HAP-1 (cell line): ENCODE results near the gene GIGYF2.
"Not testable (repeated sequence)": the region's sequence is repeated elsewhere in the genome, so short reads cannot be mapped to it uniquely, and the experiment has no call there.

ENCODE experiments used
- DNase-seq, 2 experiments: peaks; one replicate each; pipeline ENCODE4 v3.0.0-alpha.2; 2016 to 2020; ENCODE audit warnings: low spot score in 2 of 2
- H3K27me3 ChIP-seq: fragments of 250-450 bp; sonication (Bioruptor Pico); 2 replicates; pipeline ENCODE4 v1.5.1; 2020; ENCODE audit warnings: low read depth, mild to moderate bottlenecking, moderate library complexity
- H3K36me3 ChIP-seq: fragments of 250-450 bp; sonication (Bioruptor Pico); replicated peaks from 2 replicates; pipeline ENCODE4 v1.5.1; 2020; ENCODE audit warnings: mild to moderate bottlenecking
- H3K4me1 ChIP-seq: fragments of 250-450 bp; sonication (Bioruptor Pico); 2 replicates; pipeline ENCODE4 v1.5.1; 2020; ENCODE audit warnings: mild to moderate bottlenecking
- H3K4me3 ChIP-seq: fragments of 250-450 bp; sonication (Bioruptor Pico); 2 replicates; pipeline ENCODE4 v1.5.1; 2020; ENCODE audit warnings: mild to moderate bottlenecking, moderate library complexity
- H3K9me3 ChIP-seq: fragments of 250-450 bp; sonication (Bioruptor Pico); 2 replicates; pipeline ENCODE4 v1.5.1; 2020; ENCODE audit warnings: mild to moderate bottlenecking, moderate library complexity
- in situ Hi-C: fragments of 300-500 bp; cut with MboI; formaldehyde crosslinking; loops from 3 replicates; pipeline ENCODE4 v1.14.3; 2020; ENCODE audit warnings: low sequenced_read_pairs, inconsistent platforms, mixed read lengths

GIGYF2 gene

GRCh38 chr2:232901736-232902578 is 204.8 kb downstream of the GIGYF2 start:
- Histone ChIP-seq H3K36me3 (no peaks in the 10 kb centered on the region), H3K9me3 (no peaks in the 10 kb centered on the region), H3K4me3 (no peak overlapping the region), H3K27me3 (no peaks in the 10 kb centered on the region), H3K4me1 (no peaks in the 10 kb centered on the region)
- DNase-seq = no peak
- in situ Hi-C loops = no loop called here

- no peaks in the 10 kb centered on the region for H3K36me3 ChIP-seq
- H3K27me3 ChIP-seq = no peaks in the 10 kb centered on the region
- H3K4me1 ChIP-seq = peaks cover 5% of the 10 kb centered on the region
- DNase-seq = no peak
- H3K9me3 ChIP-seq = no peaks in the 10 kb centered on the region
- H3K4me3 ChIP-seq = no peak overlapping the region
- in situ Hi-C loops = no loop called here
Measured at GRCh38 chr2:232903989-232904388, 206.9 kb downstream of the GIGYF2 start.

GRCh38 chr2:232906867-232907717 is 210.0 kb downstream of the GIGYF2 start:
- H3K4me1 ChIP-seq, H3K9me3 ChIP-seq, H3K36me3 ChIP-seq, in situ Hi-C loops, H3K27me3 ChIP-seq, H3K4me3 ChIP-seq: not testable (repeated sequence)
- peak in 1 of 2 experiments; percentile 62 for DNase-seq

- H3K4me1 ChIP-seq, in situ Hi-C loops, DNase-seq, H3K36me3 ChIP-seq, H3K27me3 ChIP-seq, H3K9me3 ChIP-seq, H3K4me3 ChIP-seq: not testable (repeated sequence)
Measured at GRCh38 chr2:232907718-232908085, 210.6 kb downstream of the GIGYF2 start.

- Histone ChIP-seq H3K36me3 (no peaks in the 10 kb centered on the region), H3K4me1 (peaks cover 5% of the 10 kb centered on the region), H3K9me3 (no peaks in the 10 kb centered on the region; the same call in 1 of the 2 replicates), H3K27me3 (no peaks in the 10 kb centered on the region), H3K4me3 (no peak overlapping the region)
- in situ Hi-C loops = no loop called here
- DNase-seq = no peak
Measured at GRCh38 chr2:232908695-232909094, 211.6 kb downstream of the GIGYF2 start.
